ENCODE data around the gene AMHR2.
"Not testable (repeated sequence)": the region's sequence is repeated elsewhere in the genome, so short reads cannot be mapped to it uniquely, and the experiment has no call there.

DNA sequence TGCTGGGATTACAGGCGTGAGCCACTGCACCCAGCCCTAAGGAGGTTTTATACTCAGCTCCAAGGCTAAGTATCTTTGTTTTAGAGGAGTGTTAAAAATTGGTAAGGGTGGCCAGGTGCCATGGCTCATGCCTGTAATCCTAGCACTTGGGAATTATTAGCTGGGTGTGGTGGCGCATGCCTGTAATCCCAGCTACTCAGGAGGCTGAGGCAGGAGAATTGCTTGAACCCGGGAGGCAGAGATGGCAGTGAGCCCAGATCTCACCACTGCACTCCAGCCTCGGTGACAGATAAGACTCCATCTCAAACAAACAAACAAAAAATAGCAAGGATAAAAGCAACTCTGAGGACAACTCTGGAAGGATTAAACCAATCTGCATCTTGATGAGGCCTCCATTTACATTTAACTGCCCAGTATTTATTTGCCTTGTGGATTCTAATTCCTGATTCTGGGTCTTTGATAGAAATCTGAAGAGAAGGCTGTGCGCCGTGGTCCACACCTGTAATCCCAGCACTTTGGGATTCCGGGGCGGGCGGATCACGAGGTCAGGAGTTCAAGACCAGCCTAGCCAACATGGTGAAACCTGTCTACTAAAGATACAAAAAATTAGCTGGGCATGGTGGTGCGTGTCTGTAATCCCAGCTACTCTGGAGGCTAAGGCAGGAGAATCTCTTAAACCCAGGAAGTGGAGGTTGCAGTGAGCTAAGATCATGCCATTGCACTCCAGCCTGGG, 21.1 kb downstream of the AMHR2 start:
- not testable (repeated sequence) for TF ChIP-seq CTCF (IDR thresholded peaks at IDR 0.05); ZFX (IDR thresholded peaks at IDR 0.05; ENCODE audit: borderline replicate concordance)

Measured in 22Rv1 (cell line).